CD14-positive monocyte (primary cell): Measurements from ENCODE around the gene NSG1. TPM values are rescaled to one million over a fixed set of nuclear protein-coding genes. Genes with fewer than 3 reads are reported as not detected.

Experiments
- DNase-seq, 3 donors: peaks; one replicate each; pipeline ENCODE4 v3.0.0-alpha.2; 2011 to 2022
- H2AFZ ChIP-seq: 2 replicates; pipeline ENCODE4 v1.6.0; 2012; ENCODE audit warnings: mild to moderate bottlenecking, low read depth, low read length, inconsistent platforms; ENCODE audit not compliant: insufficient read depth, poor library complexity, severe bottlenecking
- H3K27ac ChIP-seq, 2 donors: 1 replicate in 1 of 2; 2 replicates in 1 of 2; pipeline ENCODE4 v1.5.1; 2012 to 2013; ENCODE audit warnings: low read length in 2 of 2, control low read depth in 1 of 2, inconsistent platforms in 1 of 2, low read depth in 1 of 2, mild to moderate bottlenecking in 1 of 2
- H3K27me3 ChIP-seq, 2 donors: one replicate each; pipeline versions ENCODE4 v1.6.0 to v1.6.1; 2011 to 2013; ENCODE audit warnings: low read length in 2 of 2; ENCODE audit not compliant: control insufficient read depth in 2 of 2, insufficient read depth in 2 of 2
- H3K36me3 ChIP-seq, 2 donors: replicated peaks in 1 of 2; 1 replicate in 1 of 2; 2 replicates in 1 of 2; pipeline versions ENCODE4 v1.5.1 to v1.6.1; 2012 to 2013; ENCODE audit warnings: low read length in 2 of 2, control low read depth in 1 of 2, inconsistent platforms in 1 of 2, mild to moderate bottlenecking in 1 of 2; ENCODE audit not compliant: insufficient read depth in 2 of 2, control insufficient read depth in 1 of 2
- H3K4me1 ChIP-seq, 2 donors: 1 replicate in 1 of 2; 2 replicates in 1 of 2; pipeline versions ENCODE4 v1.5.1 to v1.6.1; 2012 to 2013; ENCODE audit warnings: low read length in 2 of 2, control low read depth in 1 of 2, inconsistent platforms in 1 of 2, mild to moderate bottlenecking in 1 of 2, moderate library complexity in 1 of 2; ENCODE audit not compliant: insufficient read depth in 2 of 2, control insufficient read depth in 1 of 2
- H3K4me2 ChIP-seq: replicated peaks from 2 replicates; pipeline ENCODE3; 2012; ENCODE audit warnings: low read length, moderate library complexity, mild to moderate bottlenecking; ENCODE audit not compliant: poor library complexity, severe bottlenecking; ENCODE audit errors: extremely low read depth
- H3K4me3 ChIP-seq, 3 experiments: fragments of 200-600 bp in 1 of 3; sonication (generic) in 1 of 3; replicated peaks in 1 of 3; 1 replicate in 2 of 3; 2 replicates in 1 of 3; pipeline ENCODE4 v1.5.1; 2011 to 2013; ENCODE audit warnings: low read length in 3 of 3, mild to moderate bottlenecking in 3 of 3, control low read depth in 2 of 3, low read depth in 2 of 3, inconsistent platforms in 1 of 3, moderate library complexity in 1 of 3
- H3K79me2 ChIP-seq: 2 replicates; pipeline ENCODE4 v1.6.0; 2012; ENCODE audit warnings: mild to moderate bottlenecking, control low read depth, inconsistent platforms, low read length, moderate library complexity; ENCODE audit not compliant: insufficient read depth
- H3K9ac ChIP-seq: 2 replicates; pipeline ENCODE4 v1.6.0; 2017; ENCODE audit warnings: low read length, mild to moderate bottlenecking; ENCODE audit not compliant: insufficient read depth, poor library complexity, severe bottlenecking
- H3K9me3 ChIP-seq, 2 donors: replicated peaks in 1 of 2; 1 replicate in 1 of 2; 2 replicates in 1 of 2; pipeline versions ENCODE4 v1.5.1 to v1.6.1; 2012 to 2013; ENCODE audit warnings: low read length in 2 of 2, control low read depth in 1 of 2; ENCODE audit not compliant: control insufficient read depth in 1 of 2, insufficient read depth in 1 of 2
- H4K20me1 ChIP-seq: 2 replicates; pipeline ENCODE4 v1.6.0; 2012; ENCODE audit warnings: mild to moderate bottlenecking, low read length, control low read depth, moderate library complexity; ENCODE audit not compliant: insufficient read depth
- H3K27ac Mint-ChIP-seq, 7 donors: one replicate each; pipeline ENCODE4 v1.8.0; 2020; ENCODE audit warnings: mild to moderate bottlenecking in 7 of 7, mixed read lengths in 7 of 7, moderate library complexity in 6 of 7, inconsistent platforms in 2 of 7
- H3K27me3 Mint-ChIP-seq, 3 donors: one replicate each; pipeline ENCODE4 v1.8.0; 2021 to 2022; ENCODE audit warnings: low read depth in 3 of 3, mild to moderate bottlenecking in 3 of 3, mixed read lengths in 3 of 3, moderate library complexity in 3 of 3, inconsistent platforms in 1 of 3
- H3K36me3 Mint-ChIP-seq, 2 donors: one replicate each; pipeline ENCODE4 v1.8.0; 2020; ENCODE audit warnings: mixed read lengths in 2 of 2, inconsistent platforms in 1 of 2, mild to moderate bottlenecking in 1 of 2
- H3K4me1 Mint-ChIP-seq: one replicate; pipeline ENCODE4 v1.8.0; 2020; ENCODE audit warnings: mild to moderate bottlenecking, mixed read lengths
- H3K4me3 Mint-ChIP-seq, 2 donors: one replicate each; pipeline ENCODE4 v1.8.0; 2020; ENCODE audit warnings: mild to moderate bottlenecking in 2 of 2, mixed read lengths in 2 of 2, moderate library complexity in 1 of 2
- H3K9me3 Mint-ChIP-seq, 7 donors: one replicate each; pipeline ENCODE4 v1.8.0; 2020 to 2022; ENCODE audit warnings: mixed read lengths in 7 of 7, mild to moderate bottlenecking in 6 of 7, moderate library complexity in 6 of 7, inconsistent platforms in 2 of 7
- WGBS: methylation state at CpG from one replicate; pipeline ENCODE4 v1.1.5; 2013; ENCODE audit warnings: missing lambda C conversion rate; ENCODE audit not compliant: insufficient coverage; 5-methylcytosine and 5-hydroxymethylcytosine counted together
- intact Hi-C, 2 donors: fragments of 100-400 bp; cut with micrococcal nuclease; formaldehyde crosslinking; loops; one replicate each; pipeline versions ENCODE4 v1.15.0 to v1.15.1; 2023
- polyA plus RNA-seq, 3 donors: library from polyadenylated mRNA; depleted of rRNA in 1 of 3; unstranded in 2 of 3; stranded (reverse) in 1 of 3; fragments of 300-500 nt in 2 of 3; fragments of >200 nt in 1 of 3; fragmentation: Illumina TruSeq in 2 of 3; gene quantifications; 1 replicate in 2 of 3; 2 replicates in 1 of 3; pipeline ENCODE4 v1.2.3, GENCODE V29; 2012 to 2021
- TF ChIP-seq, protein P1 (sequence below): fragments of 200-600 bp; IDR thresholded peaks from one replicate; pipeline ENCODE4 v1.8.0; 2022; ENCODE audit warnings: antibody characterized with exemption, mild to moderate bottlenecking

NSG1 gene
- polyA plus RNA-seq, 3 donors: 0.10 TPM; not detected in 2

GRCh38 chr4:4364486-4365208 lies 22.3 kb upstream of the NSG1 start:
- H3K27me3 Mint-ChIP-seq: peaks cover 4 to 10% (median 4%) of the 10 kb centered on the region in 3 donors
- H3K36me3 ChIP-seq: no peaks in the 10 kb centered on the region

DNA sequence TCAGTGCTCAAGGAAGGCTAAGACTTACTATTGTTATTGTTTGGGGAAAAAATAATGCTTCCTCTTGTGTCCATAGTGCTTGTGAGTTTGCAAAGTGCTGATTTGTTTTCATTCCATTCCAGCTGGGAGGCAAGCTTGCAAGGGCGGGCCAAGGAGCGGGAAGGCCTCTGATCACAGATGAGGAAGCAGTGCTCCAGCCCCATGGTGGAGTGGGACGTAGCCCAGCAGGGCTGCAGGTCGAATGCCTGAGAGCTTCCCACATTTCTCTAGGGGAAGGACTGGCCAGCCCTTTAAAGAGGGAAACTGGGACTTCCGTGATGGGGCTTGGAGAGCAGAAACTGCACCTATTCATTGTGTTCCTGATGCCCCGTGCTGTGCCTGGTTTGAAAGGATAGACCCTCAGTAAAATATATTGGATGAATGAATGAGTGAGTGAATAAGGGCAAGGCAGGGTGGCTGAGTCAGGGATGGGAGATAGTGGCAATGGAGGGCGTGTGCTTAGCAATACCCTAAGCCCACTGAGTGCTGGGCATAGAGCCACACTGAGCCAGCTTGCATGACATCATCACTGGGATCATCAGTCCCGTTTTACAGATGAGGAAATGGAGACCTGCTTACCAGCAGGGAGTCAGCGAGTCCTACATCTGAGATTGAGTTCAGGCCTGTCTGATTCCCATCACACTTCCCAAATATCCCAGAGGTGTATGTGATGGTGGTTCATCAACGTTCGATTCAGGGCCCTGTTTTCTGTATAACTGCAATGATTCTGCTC lies 17.9 kb upstream of the NSG1 start:
- Mint-ChIP-seq H3K27me3 (peaks cover 2 to 13% (median 8%) of the 10 kb centered on the region in 3 donors), H3K9me3 (peaks cover 11 to 44% (median 20%) of the 10 kb centered on the region in 7 donors), H3K36me3 (no peaks in the 10 kb centered on the region), H3K4me3 (no peak overlapping the region), H3K27ac (no peak overlapping the region), H3K4me1 (no peaks in the 10 kb centered on the region)
- Histone ChIP-seq H3K4me2 (no peak overlapping the region), H3K36me3 (no peaks in the 10 kb centered on the region), H3K9me3 (peaks cover 8 to 21% of the 10 kb centered on the region in 2 donors), H3K4me3 (no peak overlapping the region), H3K9ac (no peak overlapping the region), H3K27ac (no peak overlapping the region), H4K20me1 (no peaks in the 10 kb centered on the region), H3K79me2 (no peaks in the 10 kb centered on the region), H3K27me3 (no peaks in the 10 kb centered on the region), H3K4me1 (no peaks in the 10 kb centered on the region), H2AFZ (no peak overlapping the region)
- intact Hi-C loops: no loop called here
- WGBS: 74% methylated on average over 6 of the region's 11 CpGs
- TF ChIP-seq, protein P1, sequence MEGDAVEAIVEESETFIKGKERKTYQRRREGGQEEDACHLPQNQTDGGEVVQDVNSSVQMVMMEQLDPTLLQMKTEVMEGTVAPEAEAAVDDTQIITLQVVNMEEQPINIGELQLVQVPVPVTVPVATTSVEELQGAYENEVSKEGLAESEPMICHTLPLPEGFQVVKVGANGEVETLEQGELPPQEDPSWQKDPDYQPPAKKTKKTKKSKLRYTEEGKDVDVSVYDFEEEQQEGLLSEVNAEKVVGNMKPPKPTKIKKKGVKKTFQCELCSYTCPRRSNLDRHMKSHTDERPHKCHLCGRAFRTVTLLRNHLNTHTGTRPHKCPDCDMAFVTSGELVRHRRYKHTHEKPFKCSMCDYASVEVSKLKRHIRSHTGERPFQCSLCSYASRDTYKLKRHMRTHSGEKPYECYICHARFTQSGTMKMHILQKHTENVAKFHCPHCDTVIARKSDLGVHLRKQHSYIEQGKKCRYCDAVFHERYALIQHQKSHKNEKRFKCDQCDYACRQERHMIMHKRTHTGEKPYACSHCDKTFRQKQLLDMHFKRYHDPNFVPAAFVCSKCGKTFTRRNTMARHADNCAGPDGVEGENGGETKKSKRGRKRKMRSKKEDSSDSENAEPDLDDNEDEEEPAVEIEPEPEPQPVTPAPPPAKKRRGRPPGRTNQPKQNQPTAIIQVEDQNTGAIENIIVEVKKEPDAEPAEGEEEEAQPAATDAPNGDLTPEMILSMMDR: no peak
- no peak for DNase-seq

More at GRCh38 chr4:4364486-4365208, 22.3 kb upstream of the NSG1 start:
- H3K4me2 ChIP-seq: no peak overlapping the region
- no peak overlapping the region for H3K27ac Mint-ChIP-seq
- H3K4me1 ChIP-seq: no peaks in the 10 kb centered on the region
- H4K20me1 ChIP-seq: no peaks in the 10 kb centered on the region
- H3K9me3 Mint-ChIP-seq: peaks cover 13 to 43% (median 22%) of the 10 kb centered on the region in 7 donors
- DNase-seq: no peak
- no peak overlapping the region for H3K9ac ChIP-seq
- no peak overlapping the region for H3K4me3 Mint-ChIP-seq
- H3K4me1 Mint-ChIP-seq: no peaks in the 10 kb centered on the region
- H2AFZ ChIP-seq: no peak overlapping the region
- no peaks in the 10 kb centered on the region for H3K79me2 ChIP-seq
- no peak overlapping the region for H3K27ac ChIP-seq
- H3K27me3 ChIP-seq: no peaks in the 10 kb centered on the region
- H3K9me3 ChIP-seq: peaks cover 8 to 21% of the 10 kb centered on the region in 2 donors
- TF ChIP-seq, protein P1: no peak
- H3K36me3 Mint-ChIP-seq: no peaks in the 10 kb centered on the region
- WGBS: 92% methylated on average over 5 of the region's 9 CpGs
- intact Hi-C loops: no loop called here
- no peak overlapping the region for H3K4me3 ChIP-seq
